K562 (cell line): Measurements from ENCODE around the gene PMIS2. TPM values are rescaled to one million over a fixed set of nuclear protein-coding genes. Genes with fewer than 3 reads are reported as not detected.
A peak's percentile ranks its signal among the peaks of the same experiment; 100 is the strongest.

Experiments
- ATAC-seq: fragments of 200-7000 bp; cut with Tn5 transposase; 3 replicates; pipeline ENCODE4 v1.9.1; 2020; ENCODE audit warnings: moderate library complexity
- BruUV-seq: library from RNA; stranded (reverse); fragments of 400-500 nt; replicated peaks from 2 replicates; lab custom pipeline; 2021; lab: Mats Ljungman, UMichigan
- CTCF ChIA-PET: fragments of 300-600 bp; formaldehyde crosslinking; extraction: SDS; loops from one replicate; lab custom pipeline; 2021; ENCODE audit warnings: low intra/inter-chr PET ratio; lab: Yijun Ruan, JAX
- POLR2A ChIA-PET: fragments of 300-600, 350-650 bp; sonication (Branson Sonifier 250); formaldehyde crosslinking; extraction: SDS; loops from one replicate; lab custom pipeline; 2021; ENCODE audit warnings: antibody characterized with exemption, inconsistent platforms; lab: Yijun Ruan, JAX
- DNase-seq, 4 experiments: peaks; one replicate each; pipeline versions ENCODE4 v3.0.0 to v3.0.0-alpha.2; 2011 to 2018; ENCODE audit warnings: low spot score in 3 of 4, mixed read lengths in 3 of 4; ENCODE audit errors: extremely low read depth in 1 of 4
- FAIRE-seq: peaks from 2 replicates; lab custom pipeline; 2011; peaks lifted over from hg19 to GRCh38; lab: Jason Lieb, UNC
- H2AFZ ChIP-seq: 2 replicates; pipeline ENCODE4 v1.6.0; 2011; ENCODE audit warnings: low read depth, low read length, control low read depth, inconsistent platforms
- H3K27ac ChIP-seq: fragments of 200-600 bp; 3 replicates; pipeline ENCODE4 v1.8.0; 2011; ENCODE audit warnings: low read depth, mild to moderate bottlenecking, control low read depth, inconsistent platforms, low read length, moderate library complexity, mixed read lengths; ENCODE audit errors: extremely low read depth
- H3K27me3 ChIP-seq, 2 experiments: fragments of 300-600 bp in 1 of 2; 2 replicates in 1 of 2; 3 replicates in 1 of 2; pipeline versions ENCODE4 v1.6.0 to v1.8.0; 2011; ENCODE audit warnings: inconsistent platforms in 2 of 2, low read length in 2 of 2, mild to moderate bottlenecking in 1 of 2, mixed read lengths in 1 of 2, moderate library complexity in 1 of 2; ENCODE audit not compliant: control insufficient read depth in 2 of 2, insufficient read depth in 2 of 2
- H3K36me3 ChIP-seq: fragments of 300-600 bp; 3 replicates; pipeline ENCODE4 v1.8.0; 2011; ENCODE audit warnings: mild to moderate bottlenecking, low read length, inconsistent platforms; ENCODE audit not compliant: control insufficient read depth, insufficient read depth
- H3K4me1 ChIP-seq, 2 experiments: fragments of 200-600 bp in 1 of 2; replicated peaks in 1 of 2; 2 replicates in 1 of 2; 3 replicates in 1 of 2; pipeline versions ENCODE4 v1.5.1 to v1.8.0; 2011; ENCODE audit warnings: inconsistent platforms in 2 of 2, low read length in 2 of 2, mild to moderate bottlenecking in 1 of 2, mixed read lengths in 1 of 2, moderate library complexity in 1 of 2; ENCODE audit not compliant: control insufficient read depth in 2 of 2, insufficient read depth in 2 of 2
- H3K4me2 ChIP-seq: 2 replicates; pipeline ENCODE4 v1.6.1; 2011; ENCODE audit warnings: low read length, control low read depth, inconsistent platforms, mixed read lengths; ENCODE audit not compliant: insufficient read depth
- H3K4me3 ChIP-seq: fragments of 200-600 bp; sonication (generic), shearing (Covaris generic); 2 replicates; pipeline ENCODE4 v1.5.1; 2016; ENCODE audit warnings: control low read depth, inconsistent platforms
- H3K79me2 ChIP-seq: fragments of 200-600 bp; 3 replicates; pipeline ENCODE4 v1.8.0; 2011; ENCODE audit warnings: low read length, inconsistent platforms; ENCODE audit not compliant: control insufficient read depth, insufficient read depth
- H3K9ac ChIP-seq, 2 experiments: 2 replicates each; pipeline versions ENCODE4 v1.6.0 to v1.6.1; 2011; ENCODE audit warnings: low read depth in 2 of 2, low read length in 2 of 2, control low read depth in 1 of 2, inconsistent platforms in 1 of 2, mild to moderate bottlenecking in 1 of 2, mixed read lengths in 1 of 2; ENCODE audit not compliant: insufficient read depth in 1 of 2
- H3K9me1 ChIP-seq: one replicate; pipeline ENCODE4 v1.6.0; 2011; ENCODE audit warnings: inconsistent platforms, mild to moderate bottlenecking, low read length, moderate library complexity; ENCODE audit not compliant: control insufficient read depth, insufficient read depth
- H3K9me3 ChIP-seq: replicated peaks from 2 replicates; pipeline ENCODE4 v1.5.1; 2011; ENCODE audit warnings: low read depth, low read length, inconsistent platforms; ENCODE audit not compliant: control insufficient read depth, insufficient read depth
- H4K20me1 ChIP-seq: replicated peaks from 2 replicates; pipeline ENCODE4 v1.6.1; 2011; ENCODE audit warnings: low read length, inconsistent platforms, mixed read lengths; ENCODE audit not compliant: control insufficient read depth, insufficient read depth
- ASH1L ChIP-seq: fragments of 450-650 bp; IDR thresholded peaks from 2 replicates; pipeline ENCODE4 v1.6.1; 2018; ENCODE audit warnings: borderline replicate concordance, mild to moderate bottlenecking, low read depth; ENCODE audit not compliant: partially characterized antibody
- EHMT2 ChIP-seq: fragments of 450-650 bp; IDR thresholded peaks from 2 replicates; pipeline ENCODE4 v1.6.1; 2018; ENCODE audit warnings: antibody characterized with exemption
- FOS ChIP-seq: IDR thresholded peaks from 3 replicates; pipeline ENCODE4 v1.6.1; 2011; ENCODE audit not compliant: insufficient read length; ENCODE audit errors: extremely low read depth
- ILF3 ChIP-seq: fragments of 450-650 bp; IDR thresholded peaks from 2 replicates; pipeline ENCODE4 v1.6.1; 2018; ENCODE audit warnings: antibody characterized with exemption, mild to moderate bottlenecking, moderate library complexity, borderline replicate concordance
- ILK ChIP-seq: fragments of 450-650 bp; IDR thresholded peaks from 2 replicates; pipeline ENCODE4 v1.6.1; 2016; ENCODE audit warnings: missing genetic modification characterization, low read depth, mild to moderate bottlenecking, missing compliant biosample characterization, moderate library complexity, borderline replicate concordance
- NFYB ChIP-seq: IDR thresholded peaks from 2 replicates; pipeline ENCODE4 v1.6.1; 2011; ENCODE audit warnings: mild to moderate bottlenecking, moderate library complexity; ENCODE audit not compliant: insufficient read length; ENCODE audit errors: extremely low read depth
- PBX2 ChIP-seq, 2 experiments: IDR thresholded peaks in 1 of 2; conservative IDR thresholded peaks in 1 of 2; 2 replicates each; pipeline ENCODE4 v1.6.1; 2016; ENCODE audit warnings: low read depth in 2 of 2, mild to moderate bottlenecking in 1 of 2, missing compliant biosample characterization in 1 of 2, missing genetic modification characterization in 1 of 2, moderate library complexity in 1 of 2
- PKNOX1 ChIP-seq: fragments of 450-650 bp; IDR thresholded peaks from 2 replicates; pipeline ENCODE4 v1.6.1; 2016
- RBM25 ChIP-seq: fragments of 200-400 bp; formaldehyde crosslinking; IDR thresholded peaks from 2 replicates; pipeline ENCODE4 v1.6.1; 2018; ENCODE audit warnings: low read length, low read depth, moderate library complexity; ENCODE audit not compliant: severe bottlenecking
- YY1 ChIP-seq, 3 experiments: IDR thresholded peaks; 2 replicates each; pipeline ENCODE4 v1.6.1; 2011; ENCODE audit warnings: low read length in 2 of 3, mild to moderate bottlenecking in 2 of 3, moderate library complexity in 2 of 3, borderline replicate concordance in 1 of 3, control low read depth in 1 of 3, low read depth in 1 of 3; ENCODE audit not compliant: insufficient read depth in 3 of 3, insufficient replicate concordance in 2 of 3, control insufficient read depth in 1 of 3, insufficient read length in 1 of 3; ENCODE audit errors: extremely low read depth in 1 of 3
- WGBS: fragments of 100-300 bp; shearing (Covaris generic); methylation state at CpG from one replicate; pipeline ENCODE4 v1.1.6; 2016; ENCODE audit warnings: low coverage, mixed read lengths; ENCODE audit not compliant: insufficient coverage; ENCODE audit errors: missing lambda C conversion rate; 5-methylcytosine and 5-hydroxymethylcytosine counted together
- in situ Hi-C: fragments of 300-500 bp; cut with MboI; formaldehyde crosslinking; loops from 4 replicates; pipeline ENCODE4 v1.15.0; 2018; ENCODE audit warnings: inconsistent platforms, mixed read lengths
- intact Hi-C: fragments of 100-400 bp; cut with micrococcal nuclease; formaldehyde crosslinking; loops from 2 replicates; pipeline ENCODE4 v1.14.2; 2022
- polyA plus RNA-seq, 8 experiments: library from polyadenylated mRNA; depleted of rRNA in 4 of 8; stranded (reverse) in 5 of 8; unstranded in 3 of 8; fragments of >200 nt; fragmentation: Nextera tagmentation in 2 of 8; fragmentation: Illumina TruSeq in 1 of 8; extraction: Ambion mirVana in 2 of 8; extraction: Trizol in 1 of 8; gene quantifications; 2 replicates each; pipeline versions ENCODE4 v1.2.1 to v1.2.3, GENCODE V29; 2011 to 2014; ENCODE audit warnings: inconsistent platforms in 1 of 8, missing spikeins in 1 of 8
- total RNA-seq, 7 experiments: library from RNA; depleted of rRNA in 6 of 7; stranded (reverse); fragments of >200 nt in 6 of 7; fragmentation: Illumina TruSeq in 2 of 7; extraction: Trizol in 2 of 7; gene quantifications; 2 replicates each; pipeline versions ENCODE4 v1.2.1 to v1.2.3, GENCODE V29; 2011 to 2021; ENCODE audit warnings: low replicate concordance in 1 of 7

Gene PMIS2
- total and polyA plus RNA-seq, 9 of the 15 experiments (the other 6 are each of a cell fraction or from before 2014, with no cell fraction given): not detected

- intact Hi-C loops (no loop called here), in situ Hi-C loops (no loop called here)
- Histone ChIP-seq H3K79me2 (no peaks in the 10 kb centered on the region), H3K4me1 (no peaks in the 10 kb centered on the region; a peak in 1 of 5 replicates), H3K27me3 (peaks cover 9 to 14% of the 10 kb centered on the region in 2 experiments; a peak in 4 of 5 replicates), H3K9ac (no peak overlapping the region), H3K4me3 (no peak overlapping the region), H3K4me2 (no peak overlapping the region), H2AFZ (peak overlapping the region; percentile 56; the same call in 1 of the 2 replicates), H4K20me1 (no peaks in the 10 kb centered on the region), H3K9me3 (no peaks in the 10 kb centered on the region), H3K27ac (no peak overlapping the region), H3K9me1 (no peaks in the 10 kb centered on the region), H3K36me3 (no peaks in the 10 kb centered on the region)
- FAIRE-seq (no peak), ATAC-seq (peak; percentile 94), DNase-seq (peak; percentile 24 to 79 (median 40))
- 8% methylated on average over 4 of the region's 4 CpGs for WGBS
- ChIA-PET CTCF (no interaction called here), POLR2A (interaction anchor here (1.2 kb wide), 1 partner anchor 12 kb away, joined by 4 read pairs; no protein-coding TSS in a partner anchor)
- no TSS peak for BruUV-seq
- TF ChIP-seq ASH1L: peak; percentile 64
- TF ChIP-seq RBM25: peak; percentile 41
- no peak for TF ChIP-seq ILK
- TF ChIP-seq FOS: peak; percentile 68
- TF ChIP-seq ILF3: no peak
- peak; percentile 80 for TF ChIP-seq EHMT2
- peak; percentile 81 for TF ChIP-seq NFYB
- TF ChIP-seq PBX2 (CRISPR knock-in tag; IDR thresholded peaks at IDR 0.05; ENCODE audit: low read depth): no peak
- TF ChIP-seq PBX2 (tag; conservative IDR thresholded peaks at IDR 0.05; ENCODE audit: low read depth): peak; percentile 65
- TF ChIP-seq PKNOX1: peak; percentile 96
- TF ChIP-seq YY1 (IDR thresholded peaks at IDR 0.05; ENCODE audit: borderline replicate concordance in 1 of 3, control insufficient read depth in 1 of 3, extremely low read depth in 1 of 3, insufficient read depth in 3 of 3, insufficient read length in 1 of 3, insufficient replicate concordance in 2 of 3, low read depth in 1 of 3, low read length in 2 of 3): peak in 1 of 3 experiments; percentile 45
Observed at GRCh38 chr19:35596366-35596999, 10.5 kb downstream of the PMIS2 start.
